H9 (cell line): ENCODE results near the gene PRKD3. TPM values are rescaled to one million over a fixed set of nuclear protein-coding genes. Genes with fewer than 3 reads are reported as not detected.

ENCODE experiments used
- DNase-seq: peaks from one replicate; pipeline ENCODE4 v3.0.0-alpha.2; 2017
- H2AFZ ChIP-seq: one replicate; pipeline ENCODE4 v1.6.1; 2013; ENCODE audit warnings: mild to moderate bottlenecking, low read length, control low read depth, moderate library complexity
- H2AK5ac ChIP-seq: 2 replicates; pipeline ENCODE4 v1.6.1; 2013; ENCODE audit warnings: low read length, control low read depth, mixed read lengths; ENCODE audit not compliant: insufficient read length
- H2BK120ac ChIP-seq: one replicate; pipeline ENCODE4 v1.6.1; 2013; ENCODE audit warnings: low read depth, mild to moderate bottlenecking, low read length, control low read depth, inconsistent platforms; ENCODE audit not compliant: poor library complexity, severe bottlenecking
- H2BK12ac ChIP-seq: 2 replicates; pipeline ENCODE4 v1.6.1; 2013; ENCODE audit warnings: low read length, control low read depth, mixed read lengths, low read depth; ENCODE audit not compliant: insufficient read length
- H2BK15ac ChIP-seq: 2 replicates; pipeline ENCODE4 v1.6.1; 2013; ENCODE audit warnings: low read depth, low read length, control low read depth
- H2BK20ac ChIP-seq: one replicate; pipeline ENCODE4 v1.6.1; 2013; ENCODE audit warnings: low read depth, mild to moderate bottlenecking, low read length, control low read depth, inconsistent platforms; ENCODE audit not compliant: poor library complexity, severe bottlenecking
- H2BK5ac ChIP-seq: 2 replicates; pipeline ENCODE4 v1.6.1; 2013; ENCODE audit warnings: low read length, control low read depth, mixed read lengths; ENCODE audit not compliant: insufficient read length
- H3K14ac ChIP-seq: 2 replicates; pipeline ENCODE4 v1.6.1; 2013; ENCODE audit warnings: low read length, control low read depth; ENCODE audit not compliant: insufficient read depth
- H3K18ac ChIP-seq: 2 replicates; pipeline ENCODE4 v1.6.1; 2013; ENCODE audit warnings: low read depth, mild to moderate bottlenecking, mixed read lengths, low read length, control low read depth; ENCODE audit not compliant: insufficient read length
- H3K23ac ChIP-seq: 2 replicates; pipeline ENCODE4 v1.6.1; 2013; ENCODE audit warnings: low read length, control low read depth, mixed read lengths, low read depth; ENCODE audit not compliant: insufficient read length
- H3K23me2 ChIP-seq: 2 replicates; pipeline ENCODE4 v1.6.1; 2013; ENCODE audit warnings: low read depth, mild to moderate bottlenecking, mixed read lengths, low read length, control low read depth; ENCODE audit not compliant: insufficient read length, poor library complexity, severe bottlenecking
- H3K27ac ChIP-seq: 2 replicates; pipeline ENCODE4 v1.5.1; 2013; ENCODE audit warnings: low read length, control low read depth, mixed read lengths, low read depth; ENCODE audit not compliant: insufficient read length
- H3K27me3 ChIP-seq: 2 replicates; pipeline ENCODE4 v1.6.1; 2013; ENCODE audit warnings: low read length, control low read depth, inconsistent platforms; ENCODE audit not compliant: insufficient read depth
- H3K4ac ChIP-seq: 2 replicates; pipeline ENCODE4 v1.6.1; 2013; ENCODE audit warnings: low read depth, mild to moderate bottlenecking, control low read depth, inconsistent platforms, low read length, moderate library complexity
- H3K4me1 ChIP-seq: 2 replicates; pipeline ENCODE4 v1.6.1; 2013; ENCODE audit warnings: low read length, control low read depth, inconsistent platforms; ENCODE audit not compliant: insufficient read depth
- H3K4me2 ChIP-seq: 2 replicates; pipeline ENCODE4 v1.6.1; 2013; ENCODE audit warnings: low read length, control low read depth, mixed read lengths; ENCODE audit not compliant: insufficient read length, insufficient read depth
- H3K56ac ChIP-seq: 2 replicates; pipeline ENCODE4 v1.6.1; 2013; ENCODE audit warnings: low read depth, mild to moderate bottlenecking, mixed read lengths, low read length, control low read depth; ENCODE audit not compliant: insufficient read length
- H3K79me1 ChIP-seq: 2 replicates; pipeline ENCODE4 v1.6.1; 2013; ENCODE audit warnings: low read depth, mild to moderate bottlenecking, moderate library complexity, low read length, control low read depth, inconsistent platforms; ENCODE audit not compliant: insufficient read depth, poor library complexity, severe bottlenecking
- H3K79me2 ChIP-seq: 2 replicates; pipeline ENCODE4 v1.6.1; 2013; ENCODE audit warnings: low read length, control low read depth, inconsistent platforms; ENCODE audit not compliant: insufficient read depth
- H3K9ac ChIP-seq: 2 replicates; pipeline ENCODE4 v1.6.1; 2013; ENCODE audit warnings: low read length, control low read depth, mixed read lengths; ENCODE audit not compliant: insufficient read length; ENCODE audit errors: extremely low read depth
- H3K9me3 ChIP-seq: one replicate; pipeline ENCODE4 v1.6.1; 2013; ENCODE audit warnings: low read depth, low read length, inconsistent platforms; ENCODE audit not compliant: control insufficient read depth
- H3T11ph ChIP-seq: one replicate; pipeline ENCODE4 v1.6.1; 2013; ENCODE audit warnings: mild to moderate bottlenecking, low read length, control low read depth, inconsistent platforms
- H4K20me1 ChIP-seq: one replicate; pipeline ENCODE4 v1.6.1; 2013; ENCODE audit not compliant: control insufficient read depth, insufficient read length, insufficient read depth
- H4K5ac ChIP-seq: 2 replicates; pipeline ENCODE4 v1.6.1; 2013; ENCODE audit warnings: low read depth, mild to moderate bottlenecking, mixed read lengths, low read length, control low read depth; ENCODE audit not compliant: insufficient read length
- H4K8ac ChIP-seq: replicated peaks from 2 replicates; pipeline ENCODE4 v1.6.1; 2013; ENCODE audit warnings: low read length, control low read depth, mixed read lengths, low read depth; ENCODE audit not compliant: insufficient read length
- H4K91ac ChIP-seq: 2 replicates; pipeline ENCODE4 v1.6.1; 2013; ENCODE audit warnings: low read depth, mild to moderate bottlenecking, moderate library complexity, mixed read lengths, low read length, control low read depth; ENCODE audit not compliant: insufficient read length
- H3K27ac Mint-ChIP-seq, 3 experiments: 2 replicates in 2 of 3; 3 replicates in 1 of 3; pipeline ENCODE4 v1.8.0; 2020 to 2021; ENCODE audit warnings: mixed read lengths in 3 of 3, mild to moderate bottlenecking in 1 of 3, moderate library complexity in 1 of 3
- H3K27me3 Mint-ChIP-seq: 2 replicates; pipeline ENCODE4 v1.8.0; 2021; ENCODE audit warnings: low read depth, mild to moderate bottlenecking, moderate library complexity, mixed read lengths
- H3K36me3 Mint-ChIP-seq, 3 experiments: 2 replicates in 2 of 3; 3 replicates in 1 of 3; pipeline ENCODE4 v1.8.0; 2020 to 2021; ENCODE audit warnings: low read depth in 3 of 3, mixed read lengths in 3 of 3; ENCODE audit not compliant: insufficient read depth in 1 of 3
- H3K4me1 Mint-ChIP-seq, 2 experiments: 2 replicates each; pipeline ENCODE4 v1.8.0; 2020; ENCODE audit warnings: mixed read lengths in 2 of 2
- H3K4me3 Mint-ChIP-seq, 2 experiments: 2 replicates in 1 of 2; 3 replicates in 1 of 2; pipeline ENCODE4 v1.8.0; 2020 to 2021; ENCODE audit warnings: mild to moderate bottlenecking in 2 of 2, mixed read lengths in 2 of 2, moderate library complexity in 1 of 2
- H3K9me3 Mint-ChIP-seq, 2 experiments: 2 replicates in 1 of 2; 3 replicates in 1 of 2; pipeline ENCODE4 v1.8.0; 2020; ENCODE audit warnings: mild to moderate bottlenecking in 2 of 2, mixed read lengths in 2 of 2, moderate library complexity in 1 of 2
- CTCF ChIP-seq: fragments of 200-600 bp; sonication (generic); conservative IDR thresholded peaks from 3 replicates; pipeline ENCODE4 v1.8.0; 2021; ENCODE audit warnings: antibody characterized with exemption, mild to moderate bottlenecking
- WGBS: extraction: QIAGEN DNeasy Blood & Tissue Kit; methylation state at CpG from one replicate; pipeline ENCODE4 v1.1.7; 2013; ENCODE audit warnings: missing lambda C conversion rate, low lambda C conversion rate, mixed read lengths; ENCODE audit not compliant: insufficient read length; ENCODE audit errors: extremely low coverage; 5-methylcytosine and 5-hydroxymethylcytosine counted together
- total RNA-seq: library from RNA; stranded (reverse); gene quantifications from 2 replicates; pipeline ENCODE4 v1.2.1, GENCODE V29; 2021

Gene PRKD3
- total RNA-seq, 1 experiment from 2014 or later: 63.3 TPM

- Histone ChIP-seq H4K5ac (no peak overlapping the region), H2BK5ac (no peak overlapping the region), H3K18ac (no peak overlapping the region), H3K56ac (no peak overlapping the region), H4K91ac (no peak overlapping the region), H3K9me3 (no peaks in the 10 kb centered on the region), H3K4ac (no peak overlapping the region), H3K27ac (no peak overlapping the region), H2BK20ac (no peak overlapping the region), H2BK12ac (no peak overlapping the region), H3K9ac (no peak overlapping the region), H4K20me1 (no peaks in the 10 kb centered on the region), H3K79me2 (no peaks in the 10 kb centered on the region), H3K23me2 (no peaks in the 10 kb centered on the region), H3K27me3 (no peaks in the 10 kb centered on the region), H4K8ac (no peak overlapping the region), H2BK15ac (no peak overlapping the region), H2AFZ (no peak overlapping the region), H3K4me1 (no peaks in the 10 kb centered on the region), H2AK5ac (no peak overlapping the region), H2BK120ac (no peak overlapping the region), H3K4me2 (no peak overlapping the region), H3K23ac (no peak overlapping the region), H3K14ac (no peak overlapping the region), H3K79me1 (no peaks in the 10 kb centered on the region), H3T11ph (no peak overlapping the region)
- peaks cover 10 to 12% of the 10 kb centered on the region in 2 experiments for H3K4me1 Mint-ChIP-seq
- H3K27ac Mint-ChIP-seq: no peak overlapping the region
- no peak overlapping the region for H3K4me3 Mint-ChIP-seq
- no peaks in the 10 kb centered on the region for H3K27me3 Mint-ChIP-seq
- WGBS: no CpG with 5 or more reads among the region's 3 CpGs
- H3K36me3 Mint-ChIP-seq: no peaks in the 10 kb centered on the region
- H3K9me3 Mint-ChIP-seq: no peaks in the 10 kb centered on the region
- DNase-seq: no peak
- TF ChIP-seq CTCF: no peak
Observed at GRCh38 chr2:37354531-37354930, 29.9 kb upstream of the PRKD3 start.
